ENCODE measurements around the gene SIRT2.

The SIRT2 gene

GRCh38 chr19:38929929-38930775, 30.7 kb upstream of the SIRT2 start, which contains the start of gene SARS2 (continued):
- no peak; the same call in 1 of the 2 replicates for TF ChIP-seq ZNF423 (tag by site-specific recombination; IDR thresholded peaks at IDR 0.05)

- TF ChIP-seq SP2 (tag by site-specific recombination; IDR thresholded peaks at IDR 0.05): no peak
- TF ChIP-seq ZNF335 (tag by site-specific recombination; conservative IDR thresholded peaks at IDR 0.05): peak; percentile 51; the same call in 1 of the 2 replicates
- no peak for TF ChIP-seq ZNF274 (IDR thresholded peaks at IDR 0.05; ENCODE audit: low read length)
- no peak for TF ChIP-seq ZNF274 (tag by site-specific recombination; IDR thresholded peaks at IDR 0.05; ENCODE audit: borderline replicate concordance)
- TF ChIP-seq GLIS1 (tag by site-specific recombination; IDR thresholded peaks at IDR 0.05): 0 out of 2 replicates have a peak, but pooled peaks have one; percentile 11
- peaks cover 44 to 71% of the 10 kb centered on the region in 2 experiments for H3K36me3 ChIP-seq (ENCODE audit: control insufficient read depth in 2 of 2, insufficient read depth in 1 of 2, low read length in 2 of 2)
- ChIA-PET CTCF (interaction anchor here (0.7 to 5.3 kb wide), 12 partner anchors 10 to 525 kb away, joined by 3 to 63 read pairs (median 24); partner anchors contain the start of genes FAM98C, NFKBIB and SIRT2), POLR2A (interaction anchor here (0.6 to 2.5 kb wide), 3 partner anchors 81 to 541 kb away, joined by 3 to 11 read pairs (median 9); partner anchors contain the start of gene GGN)
- H3K4me1 ChIP-seq (ENCODE audit: control insufficient read depth, insufficient read depth, low read length): peaks cover 10% of the 10 kb centered on the region; the same call in 1 of the 2 replicates
- H3K27ac ChIP-seq (ENCODE audit: extremely low read depth, low read depth, low read length): no peak overlapping the region
- H3K4me3 ChIP-seq (ENCODE audit: low read depth, low read length): no peak overlapping the region
- H3K9me3 ChIP-seq (ENCODE audit: control insufficient read depth, insufficient read depth, low read depth, low read length): no peaks in the 10 kb centered on the region
These were observed 29.1 kb upstream of the SIRT2 start for GRCh38 chr19:38928391-38929001.

GRCh38 chr19:38924388-38924787, 25.0 kb upstream of the SIRT2 start:
- ChIA-PET POLR2A (interaction anchor here (0.9 to 1.6 kb wide), 2 partner anchors 12 to 24 kb away, joined by 3 to 9 read pairs; partner anchors contain the start of genes CCER2 and NFKBIB), CTCF (interaction anchor here (0.6 to 1.7 kb wide), 3 partner anchors 37 to 288 kb away, joined by 3 to 6 read pairs (median 3); no protein-coding TSS in a partner anchor)
- peaks cover 46 to 95% of the 10 kb centered on the region in 2 experiments for H3K36me3 ChIP-seq (ENCODE audit: control insufficient read depth in 2 of 2, insufficient read depth in 1 of 2, low read length in 2 of 2)
- no peak overlapping the region for H3K27ac ChIP-seq (ENCODE audit: extremely low read depth, low read depth, low read length)
- H3K9me3 ChIP-seq (ENCODE audit: control insufficient read depth, insufficient read depth, low read depth, low read length): no peaks in the 10 kb centered on the region
- H3K4me1 ChIP-seq (ENCODE audit: control insufficient read depth, insufficient read depth, low read length): peaks cover 3% of the 10 kb centered on the region; the same call in 1 of the 2 replicates
- TF ChIP-seq ZNF48 (tag by site-specific recombination; IDR thresholded peaks at IDR 0.05): no peak
- TF ChIP-seq ZNF18 (tag by site-specific recombination; IDR thresholded peaks at IDR 0.05): no peak
- TF ChIP-seq ZNF184 (tag by site-specific recombination; IDR thresholded peaks at IDR 0.05): no peak
- no peak for TF ChIP-seq ZNF138 (tag by site-specific recombination; IDR thresholded peaks at IDR 0.05; ENCODE audit: borderline replicate concordance)
- TF ChIP-seq ZNF776 (tag by site-specific recombination; IDR thresholded peaks at IDR 0.05; ENCODE audit: borderline replicate concordance): no peak
- H3K4me3 ChIP-seq (ENCODE audit: low read depth, low read length): no peak overlapping the region

- Histone ChIP-seq H3K9me3 (ENCODE audit: control insufficient read depth, insufficient read depth, low read depth, low read length) (no peaks in the 10 kb centered on the region), H3K4me3 (ENCODE audit: low read depth, low read length) (no peak overlapping the region), H3K36me3 (ENCODE audit: control insufficient read depth in 2 of 2, insufficient read depth in 1 of 2, low read length in 2 of 2) (peaks cover 45 to 82% of the 10 kb centered on the region in 2 experiments), H3K27ac (ENCODE audit: extremely low read depth, low read depth, low read length) (peak overlapping the region; percentile 9; the same call in 1 of the 2 replicates), H3K4me1 (ENCODE audit: control insufficient read depth, insufficient read depth, low read length) (no peaks in the 10 kb centered on the region)
- ChIA-PET CTCF (interaction anchor here (1.6 kb wide), 1 partner anchor 8 kb away, joined by 11 read pairs; the partner anchor contains the start of genes MRPS12 and SARS2), POLR2A (no interaction called here)
- TF ChIP-seq ZNF692 (tag by site-specific recombination; IDR thresholded peaks at IDR 0.05) (no peak), ZNF558 (tag by site-specific recombination; IDR thresholded peaks at IDR 0.05) (no peak), ZNF600 (tag by site-specific recombination; IDR thresholded peaks at IDR 0.05) (no peak), SCRT2 (tag by site-specific recombination; IDR thresholded peaks at IDR 0.05) (peak; percentile 84), MEIS1 (CRISPR knock-in tag; IDR thresholded peaks at IDR 0.05; ENCODE audit: borderline replicate concordance) (no peak)
These were observed 23.1 kb upstream of the SIRT2 start for GRCh38 chr19:38922482-38922881.
